HEK293 (cell line): ENCODE results near the gene CYP24A1.

ENCODE experiments used
- GFI1B ChIP-seq: fragments of 450-650 bp; formaldehyde crosslinking; IDR thresholded peaks from 2 replicates; pipeline ENCODE4 v1.5.1; 2016; ENCODE audit warnings: missing biosample characterization, missing genetic modification characterization
- IKZF3 ChIP-seq: fragments of 450-650 bp; IDR thresholded peaks from 2 replicates; pipeline ENCODE4 v1.5.0; 2018; ENCODE audit warnings: missing biosample characterization, mild to moderate bottlenecking, missing genetic modification characterization, moderate library complexity
- KLF10 ChIP-seq: fragments of 450-650 bp; IDR thresholded peaks from 2 replicates; pipeline ENCODE4 v1.5.1; 2018; ENCODE audit warnings: missing biosample characterization, mild to moderate bottlenecking, missing genetic modification characterization
- MZF1 ChIP-seq: fragments of 450-650 bp; formaldehyde crosslinking; IDR thresholded peaks from 2 replicates; pipeline ENCODE4 v1.5.1; 2017; ENCODE audit warnings: missing biosample characterization, missing genetic modification characterization, borderline replicate concordance
- PRDM1 ChIP-seq: fragments of 450-650 bp; formaldehyde crosslinking; IDR thresholded peaks from 2 replicates; pipeline ENCODE4; 2016; ENCODE audit warnings: missing biosample characterization, missing genetic modification characterization
- PRDM6 ChIP-seq: fragments of 450-650 bp; formaldehyde crosslinking; IDR thresholded peaks from 2 replicates; pipeline ENCODE4 v1.5.1; 2017; ENCODE audit warnings: missing biosample characterization, missing genetic modification characterization
- SALL2 ChIP-seq: fragments of 450-650 bp; formaldehyde crosslinking; IDR thresholded peaks from 2 replicates; pipeline ENCODE4 v1.5.0; 2017; ENCODE audit warnings: missing biosample characterization, mild to moderate bottlenecking, missing genetic modification characterization, borderline replicate concordance
- SCRT2 ChIP-seq: fragments of 450-650 bp; formaldehyde crosslinking; IDR thresholded peaks from 2 replicates; pipeline ENCODE4 v1.5.1; 2016; ENCODE audit warnings: missing biosample characterization, missing genetic modification characterization
- SP7 ChIP-seq: fragments of 450-650 bp; formaldehyde crosslinking; IDR thresholded peaks from 2 replicates; pipeline ENCODE4 v1.5.1; 2016; ENCODE audit warnings: missing biosample characterization, missing genetic modification characterization
- ZBTB11 ChIP-seq: fragments of 450-650 bp; formaldehyde crosslinking; conservative IDR thresholded peaks from 2 replicates; pipeline ENCODE4 v1.5.1; 2016; ENCODE audit warnings: low read depth, missing biosample characterization, missing genetic modification characterization
- ZBTB8A ChIP-seq: fragments of 450-650 bp; formaldehyde crosslinking; IDR thresholded peaks from 2 replicates; pipeline ENCODE4 v1.5.1; 2016; ENCODE audit warnings: missing biosample characterization, missing genetic modification characterization
- ZNF121 ChIP-seq: fragments of 450-650 bp; formaldehyde crosslinking; IDR thresholded peaks from 2 replicates; pipeline ENCODE4 v1.5.1; 2016; ENCODE audit warnings: missing biosample characterization, missing genetic modification characterization
- ZNF157 ChIP-seq: fragments of 450-650 bp; formaldehyde crosslinking; IDR thresholded peaks from 2 replicates; pipeline ENCODE4 v1.5.1; 2016; ENCODE audit warnings: missing biosample characterization, missing genetic modification characterization
- ZNF16 ChIP-seq: fragments of 450-650 bp; formaldehyde crosslinking; IDR thresholded peaks from 2 replicates; pipeline ENCODE4 v1.5.1; 2016; ENCODE audit warnings: low read depth, missing biosample characterization, missing genetic modification characterization
- ZNF19 ChIP-seq: fragments of 450-650 bp; formaldehyde crosslinking; IDR thresholded peaks from 2 replicates; pipeline ENCODE4; 2016; ENCODE audit warnings: missing biosample characterization, missing genetic modification characterization, low read depth
- ZNF24 ChIP-seq: fragments of 450-650 bp; formaldehyde crosslinking; IDR thresholded peaks from 2 replicates; pipeline ENCODE4 v1.5.1; 2016; ENCODE audit warnings: missing biosample characterization, missing genetic modification characterization
- ZNF341 ChIP-seq: fragments of 450-650 bp; formaldehyde crosslinking; IDR thresholded peaks from 2 replicates; pipeline ENCODE4; 2016; ENCODE audit warnings: low read depth, missing biosample characterization, missing genetic modification characterization
- ZNF394 ChIP-seq: fragments of 450-650 bp; formaldehyde crosslinking; IDR thresholded peaks from 2 replicates; pipeline ENCODE4 v1.5.1; 2016; ENCODE audit warnings: missing biosample characterization, missing genetic modification characterization, mild to moderate bottlenecking, moderate library complexity, borderline replicate concordance
- ZNF404 ChIP-seq: fragments of 450-650 bp; formaldehyde crosslinking; IDR thresholded peaks from 2 replicates; pipeline ENCODE4 v1.5.1; 2017; ENCODE audit warnings: missing biosample characterization, missing genetic modification characterization
- ZNF513 ChIP-seq: fragments of 450-650 bp; IDR thresholded peaks from 2 replicates; pipeline ENCODE4 v1.5.1; 2018; ENCODE audit warnings: missing biosample characterization, missing genetic modification characterization
- ZNF555 ChIP-seq: fragments of 450-650 bp; formaldehyde crosslinking; conservative IDR thresholded peaks from 2 replicates; pipeline ENCODE4 v1.5.1; 2017; ENCODE audit warnings: missing biosample characterization, mild to moderate bottlenecking, missing genetic modification characterization, inconsistent platforms
- ZNF585B ChIP-seq: fragments of 450-650 bp; formaldehyde crosslinking; IDR thresholded peaks from 2 replicates; pipeline ENCODE4 v1.5.1; 2016; ENCODE audit warnings: missing biosample characterization, missing genetic modification characterization
- ZNF596 ChIP-seq: fragments of 450-650 bp; IDR thresholded peaks from 2 replicates; pipeline ENCODE4 v1.5.0; 2018; ENCODE audit warnings: missing biosample characterization, mild to moderate bottlenecking, missing genetic modification characterization, moderate library complexity
- ZNF626 ChIP-seq: fragments of 450-650 bp; sonication (Bioruptor Pico); formaldehyde crosslinking; IDR thresholded peaks from 2 replicates; pipeline ENCODE4 v1.5.1; 2018; ENCODE audit warnings: missing biosample characterization, missing genetic modification characterization, inconsistent platforms
- ZNF670 ChIP-seq: fragments of 450-650 bp; formaldehyde crosslinking; IDR thresholded peaks from 2 replicates; pipeline ENCODE4 v1.5.1; 2016; ENCODE audit warnings: missing biosample characterization, missing genetic modification characterization, low read depth
- ZNF701 ChIP-seq: fragments of 450-650 bp; formaldehyde crosslinking; IDR thresholded peaks from 2 replicates; pipeline ENCODE4 v1.5.1; 2016; ENCODE audit warnings: missing biosample characterization, missing genetic modification characterization
- ZNF830 ChIP-seq: fragments of 450-650 bp; IDR thresholded peaks from 2 replicates; pipeline ENCODE4 v1.5.0; 2018; ENCODE audit warnings: missing biosample characterization, missing genetic modification characterization, low read depth, mild to moderate bottlenecking, moderate library complexity
- ZSCAN16 ChIP-seq: fragments of 450-650 bp; formaldehyde crosslinking; IDR thresholded peaks from 2 replicates; pipeline ENCODE4 v1.5.1; 2016; ENCODE audit warnings: missing biosample characterization, missing genetic modification characterization
- TF ChIP-seq, protein P1 (sequence below): fragments of 450-650 bp; formaldehyde crosslinking; IDR thresholded peaks from 2 replicates; pipeline ENCODE4 v1.5.1; 2017; ENCODE audit warnings: missing biosample characterization, missing genetic modification characterization
- TF ChIP-seq, protein P2 (sequence below): fragments of 450-650 bp; formaldehyde crosslinking; IDR thresholded peaks from 2 replicates; pipeline ENCODE4 v1.5.1; 2017; ENCODE audit warnings: missing biosample characterization, missing genetic modification characterization

Gene CYP24A1

DNA sequence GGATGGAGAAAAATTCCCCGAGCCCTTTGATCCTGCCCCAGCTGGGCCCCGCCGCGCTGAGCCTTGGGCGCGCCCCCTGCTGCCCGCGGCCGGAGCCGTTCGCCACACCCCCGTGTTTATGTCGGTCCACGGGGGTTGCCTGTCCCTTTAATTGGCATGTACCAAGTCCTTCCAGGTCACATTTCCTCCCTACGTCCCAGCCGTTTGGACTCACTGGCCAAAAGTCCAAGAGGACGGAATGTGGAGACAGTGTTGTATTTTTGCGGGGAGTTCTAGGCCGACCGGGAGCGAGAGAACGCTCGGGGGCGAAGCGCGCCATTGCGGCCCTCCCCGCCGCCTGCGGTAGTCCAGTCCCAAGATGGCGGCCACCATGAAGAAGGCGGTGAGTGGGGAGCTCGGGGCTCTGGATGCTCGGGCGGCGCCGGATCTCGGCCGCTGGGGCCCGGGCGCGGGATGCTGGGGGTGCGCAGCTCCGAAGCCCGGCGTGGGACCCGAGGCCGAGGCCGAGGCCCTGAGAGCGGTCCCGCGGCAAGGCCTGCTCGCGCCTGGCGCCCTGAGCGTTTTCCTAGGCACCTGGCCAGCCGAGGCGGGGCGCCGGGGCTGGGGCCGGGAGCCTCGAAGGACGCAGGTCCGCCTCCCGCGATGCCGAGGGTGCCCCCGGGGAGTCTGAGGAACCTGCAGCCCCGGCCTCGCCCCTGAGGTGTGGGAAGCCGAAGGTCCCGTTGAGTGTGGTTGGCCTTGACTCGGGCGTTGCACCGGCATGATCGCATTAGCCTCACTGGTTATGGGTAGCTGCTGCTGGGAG is 34.2 kb upstream of the CYP24A1 start, which contains the start of gene PFDN4 (continued):
- TF ChIP-seq ZNF830 (tag by site-specific recombination), result no peak
- TF ChIP-seq KLF10 (tag by site-specific recombination), result peak; percentile 94
- TF ChIP-seq ZNF670, result no peak
- TF ChIP-seq, protein P1, sequence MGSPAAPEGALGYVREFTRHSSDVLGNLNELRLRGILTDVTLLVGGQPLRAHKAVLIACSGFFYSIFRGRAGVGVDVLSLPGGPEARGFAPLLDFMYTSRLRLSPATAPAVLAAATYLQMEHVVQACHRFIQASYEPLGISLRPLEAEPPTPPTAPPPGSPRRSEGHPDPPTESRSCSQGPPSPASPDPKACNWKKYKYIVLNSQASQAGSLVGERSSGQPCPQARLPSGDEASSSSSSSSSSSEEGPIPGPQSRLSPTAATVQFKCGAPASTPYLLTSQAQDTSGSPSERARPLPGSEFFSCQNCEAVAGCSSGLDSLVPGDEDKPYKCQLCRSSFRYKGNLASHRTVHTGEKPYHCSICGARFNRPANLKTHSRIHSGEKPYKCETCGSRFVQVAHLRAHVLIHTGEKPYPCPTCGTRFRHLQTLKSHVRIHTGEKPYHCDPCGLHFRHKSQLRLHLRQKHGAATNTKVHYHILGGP (tag by site-specific recombination), result no peak
- TF ChIP-seq MZF1 (tag by site-specific recombination), result no peak
- TF ChIP-seq ZNF121 (tag by site-specific recombination), result no peak
- no peak for TF ChIP-seq ZNF626 (tag by site-specific recombination)
- TF ChIP-seq PRDM6 (tag by site-specific recombination), result no peak
- TF ChIP-seq ZNF701, result no peak
- peak; percentile 89 for TF ChIP-seq SP7
- no peak for TF ChIP-seq ZNF404 (tag by site-specific recombination)
- peak; percentile 54; the same call in 1 of the 2 replicates for TF ChIP-seq ZNF394
- peak; percentile 55; the same call in 1 of the 2 replicates for TF ChIP-seq ZBTB8A (tag by site-specific recombination)
- TF ChIP-seq, protein P2, sequence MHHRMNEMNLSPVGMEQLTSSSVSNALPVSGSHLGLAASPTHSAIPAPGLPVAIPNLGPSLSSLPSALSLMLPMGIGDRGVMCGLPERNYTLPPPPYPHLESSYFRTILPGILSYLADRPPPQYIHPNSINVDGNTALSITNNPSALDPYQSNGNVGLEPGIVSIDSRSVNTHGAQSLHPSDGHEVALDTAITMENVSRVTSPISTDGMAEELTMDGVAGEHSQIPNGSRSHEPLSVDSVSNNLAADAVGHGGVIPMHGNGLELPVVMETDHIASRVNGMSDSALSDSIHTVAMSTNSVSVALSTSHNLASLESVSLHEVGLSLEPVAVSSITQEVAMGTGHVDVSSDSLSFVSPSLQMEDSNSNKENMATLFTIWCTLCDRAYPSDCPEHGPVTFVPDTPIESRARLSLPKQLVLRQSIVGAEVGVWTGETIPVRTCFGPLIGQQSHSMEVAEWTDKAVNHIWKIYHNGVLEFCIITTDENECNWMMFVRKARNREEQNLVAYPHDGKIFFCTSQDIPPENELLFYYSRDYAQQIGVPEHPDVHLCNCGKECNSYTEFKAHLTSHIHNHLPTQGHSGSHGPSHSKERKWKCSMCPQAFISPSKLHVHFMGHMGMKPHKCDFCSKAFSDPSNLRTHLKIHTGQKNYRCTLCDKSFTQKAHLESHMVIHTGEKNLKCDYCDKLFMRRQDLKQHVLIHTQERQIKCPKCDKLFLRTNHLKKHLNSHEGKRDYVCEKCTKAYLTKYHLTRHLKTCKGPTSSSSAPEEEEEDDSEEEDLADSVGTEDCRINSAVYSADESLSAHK, result peak; percentile 39; the same call in 1 of the 2 replicates
- no peak for TF ChIP-seq ZNF19 (tag by site-specific recombination)
- no peak for TF ChIP-seq ZNF585B (tag by site-specific recombination)
- TF ChIP-seq IKZF3 (tag by site-specific recombination), result peak; percentile 29; the same call in 1 of the 2 replicates
- no peak for TF ChIP-seq PRDM1
- no peak for TF ChIP-seq ZBTB11
- no peak for TF ChIP-seq ZNF341
- TF ChIP-seq ZSCAN16 (tag by site-specific recombination), result no peak
- no peak for TF ChIP-seq SCRT2 (tag by site-specific recombination)
- no peak for TF ChIP-seq ZNF157 (tag by site-specific recombination)
- TF ChIP-seq SALL2 (tag by site-specific recombination), result no peak
- no peak for TF ChIP-seq ZNF513 (tag by site-specific recombination)
- TF ChIP-seq GFI1B (tag by site-specific recombination), result no peak
- TF ChIP-seq ZNF16 (tag by site-specific recombination), result no peak
- TF ChIP-seq ZNF596 (tag by site-specific recombination), result no peak
- TF ChIP-seq ZNF555 (tag by site-specific recombination), result no peak
- peak; percentile 56; the same call in 1 of the 2 replicates for TF ChIP-seq ZNF24 (tag by site-specific recombination)
